Measurements from ENCODE around the gene MEA1.

DNA sequence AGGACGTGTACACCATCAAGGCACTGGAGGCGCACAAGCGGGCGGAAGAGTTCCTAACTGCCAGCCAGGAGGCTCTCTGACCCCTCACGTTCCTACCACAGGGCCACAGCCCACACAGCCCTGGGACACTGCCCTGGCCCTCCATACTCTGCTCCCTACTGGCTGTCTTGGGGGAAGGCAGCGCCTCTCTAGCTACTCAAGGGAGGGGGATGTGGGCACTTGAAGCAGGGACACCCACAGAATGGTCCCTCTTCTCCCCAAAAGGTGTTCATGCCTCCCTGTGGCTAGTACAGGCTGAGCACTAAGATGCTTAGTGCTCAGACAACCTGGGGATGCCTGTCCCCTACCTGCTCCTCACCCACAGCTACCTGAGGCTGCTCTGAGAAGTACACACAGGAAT, 2.5 kb downstream of the MEA1 start:
- TF ChIP-seq MAZ (IDR thresholded peaks at IDR 0.05; ENCODE audit: borderline replicate concordance, low read depth, low read length) (no peak), POLR2A (IDR thresholded peaks at IDR 0.05; ENCODE audit: low read depth, low read length) (no peak), CHD1 (IDR thresholded peaks at IDR 0.05; ENCODE audit: low read depth, low read length) (no peak), MAFK (IDR thresholded peaks at IDR 0.05; ENCODE audit: low read depth, low read length) (no peak), NFE2L2 (IDR thresholded peaks at IDR 0.05; ENCODE audit: low read depth, low read length) (no peak), RFX5 (IDR thresholded peaks at IDR 0.05; ENCODE audit: low read depth, low read length) (no peak)
- TF ChIP-seq, protein P1, sequence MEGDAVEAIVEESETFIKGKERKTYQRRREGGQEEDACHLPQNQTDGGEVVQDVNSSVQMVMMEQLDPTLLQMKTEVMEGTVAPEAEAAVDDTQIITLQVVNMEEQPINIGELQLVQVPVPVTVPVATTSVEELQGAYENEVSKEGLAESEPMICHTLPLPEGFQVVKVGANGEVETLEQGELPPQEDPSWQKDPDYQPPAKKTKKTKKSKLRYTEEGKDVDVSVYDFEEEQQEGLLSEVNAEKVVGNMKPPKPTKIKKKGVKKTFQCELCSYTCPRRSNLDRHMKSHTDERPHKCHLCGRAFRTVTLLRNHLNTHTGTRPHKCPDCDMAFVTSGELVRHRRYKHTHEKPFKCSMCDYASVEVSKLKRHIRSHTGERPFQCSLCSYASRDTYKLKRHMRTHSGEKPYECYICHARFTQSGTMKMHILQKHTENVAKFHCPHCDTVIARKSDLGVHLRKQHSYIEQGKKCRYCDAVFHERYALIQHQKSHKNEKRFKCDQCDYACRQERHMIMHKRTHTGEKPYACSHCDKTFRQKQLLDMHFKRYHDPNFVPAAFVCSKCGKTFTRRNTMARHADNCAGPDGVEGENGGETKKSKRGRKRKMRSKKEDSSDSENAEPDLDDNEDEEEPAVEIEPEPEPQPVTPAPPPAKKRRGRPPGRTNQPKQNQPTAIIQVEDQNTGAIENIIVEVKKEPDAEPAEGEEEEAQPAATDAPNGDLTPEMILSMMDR (conservative IDR thresholded peaks at IDR 0.05; ENCODE audit: low read depth, low read length): no peak
- TF ChIP-seq, protein P2, sequence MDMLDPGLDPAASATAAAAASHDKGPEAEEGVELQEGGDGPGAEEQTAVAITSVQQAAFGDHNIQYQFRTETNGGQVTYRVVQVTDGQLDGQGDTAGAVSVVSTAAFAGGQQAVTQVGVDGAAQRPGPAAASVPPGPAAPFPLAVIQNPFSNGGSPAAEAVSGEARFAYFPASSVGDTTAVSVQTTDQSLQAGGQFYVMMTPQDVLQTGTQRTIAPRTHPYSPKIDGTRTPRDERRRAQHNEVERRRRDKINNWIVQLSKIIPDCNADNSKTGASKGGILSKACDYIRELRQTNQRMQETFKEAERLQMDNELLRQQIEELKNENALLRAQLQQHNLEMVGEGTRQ (IDR thresholded peaks at IDR 0.05; ENCODE audit: low read depth, low read length): no peak

All from IMR-90 (cell line).